GM18517 (cell line): ENCODE measurements around the gene CERS6.
"Not testable (repeated sequence)": the region's sequence is repeated elsewhere in the genome, so short reads cannot be mapped to it uniquely, and the experiment has no call there.

Experiments used
- ATAC-seq: cut with Tn5 transposase; IDR thresholded peaks from one replicate; pipeline ENCODE4 v1.9.1; 2021; ENCODE audit warnings: mild to moderate bottlenecking, moderate library complexity; ENCODE audit not compliant: unreplicated experiment

Gene CERS6

GRCh38 chr2:168791140-168791539 lies 335.1 kb downstream of the CERS6 start:
- ATAC-seq = not testable (repeated sequence)

DNA sequence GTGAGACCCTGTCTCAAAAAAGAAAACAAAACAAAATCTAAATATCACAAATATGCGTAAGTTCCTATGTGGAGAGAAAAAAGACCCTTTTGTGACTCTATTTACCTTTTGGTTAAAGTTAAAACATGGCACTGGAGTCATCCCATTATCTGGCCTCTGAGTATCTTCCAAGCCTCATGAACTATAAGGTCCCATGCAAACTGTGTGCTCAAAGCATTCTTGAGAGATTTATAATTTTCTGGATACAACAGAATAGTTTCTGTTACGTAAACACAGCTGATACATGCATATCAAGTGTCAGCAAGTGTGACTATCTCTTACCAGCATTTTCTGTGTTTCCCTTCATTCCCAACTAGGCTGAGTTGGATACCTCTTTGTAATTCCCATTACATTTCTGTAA lies 337.5 kb downstream of the CERS6 start:
- no peak for ATAC-seq

GRCh38 chr2:168794968-168795367 lies 338.9 kb downstream of the CERS6 start:
- ATAC-seq = no peak

DNA sequence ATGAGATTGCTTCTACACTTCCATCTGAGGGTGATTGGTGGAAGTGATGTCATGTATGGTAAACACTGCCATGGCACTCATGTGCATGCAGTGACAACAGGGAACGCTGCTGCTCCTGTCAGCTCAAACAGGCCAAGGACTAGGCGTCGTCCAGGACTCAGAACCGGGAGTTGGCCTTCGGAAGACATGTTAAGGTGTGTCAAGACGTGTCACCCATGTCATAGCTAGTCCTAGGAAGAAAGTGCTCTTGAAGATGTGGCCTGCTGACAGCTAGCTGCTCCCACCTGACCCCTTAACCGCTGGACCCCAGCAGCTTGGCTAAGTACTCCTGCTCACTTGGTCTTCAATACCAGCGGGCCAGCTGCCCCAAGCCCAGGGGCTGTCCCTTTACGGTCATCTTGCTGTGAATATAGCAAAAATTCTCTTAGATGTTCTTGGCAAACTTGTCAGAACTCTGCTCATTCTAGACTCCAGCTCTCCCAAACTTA lies 340.1 kb downstream of the CERS6 start:
- ATAC-seq = no peak

DNA sequence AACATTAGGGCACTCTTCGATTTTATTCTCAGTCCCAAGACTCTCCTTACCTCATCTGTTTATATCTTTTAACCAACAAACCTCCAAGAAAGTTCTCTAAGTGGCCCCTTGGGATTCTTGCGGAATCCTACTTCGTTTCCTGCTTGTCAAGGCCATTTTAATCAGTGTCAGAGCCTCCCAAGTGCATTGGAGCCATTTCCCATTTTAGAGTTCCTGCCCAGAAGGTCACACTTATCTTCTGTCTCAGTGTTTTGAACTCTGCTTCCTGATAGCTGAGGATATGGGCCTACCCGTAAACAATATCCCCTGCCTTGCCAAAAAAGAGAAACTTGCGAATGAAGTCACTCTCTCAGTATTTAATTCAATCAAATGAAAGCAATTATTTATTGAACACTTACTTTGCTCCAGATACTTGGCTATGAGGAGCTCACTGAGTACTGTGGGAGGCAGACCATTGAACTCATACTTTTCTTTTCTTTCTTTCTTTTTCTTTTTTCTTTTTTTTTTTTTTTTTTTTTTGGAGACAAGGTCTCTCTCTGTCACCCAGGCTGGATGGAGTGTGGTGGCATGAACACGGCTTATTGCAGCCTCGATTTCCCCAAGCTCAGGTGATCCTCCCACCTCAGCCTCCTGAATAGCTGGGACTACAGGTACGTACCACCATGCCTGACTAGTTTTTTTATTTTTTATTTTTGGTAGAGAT lies 340.7 kb downstream of the CERS6 start:
- no peak for ATAC-seq

- ATAC-seq = no peak
Observed at GRCh38 chr2:168797286-168797655, 341.2 kb downstream of the CERS6 start.

GRCh38 chr2:168798076-168798887 lies 342.2 kb downstream of the CERS6 start:
- no peak for ATAC-seq

GRCh38 chr2:168798888-168799410 lies 342.9 kb downstream of the CERS6 start:
- no peak for ATAC-seq

- ATAC-seq = no peak
Observed at GRCh38 chr2:168801471-168801870, 345.4 kb downstream of the CERS6 start.

DNA sequence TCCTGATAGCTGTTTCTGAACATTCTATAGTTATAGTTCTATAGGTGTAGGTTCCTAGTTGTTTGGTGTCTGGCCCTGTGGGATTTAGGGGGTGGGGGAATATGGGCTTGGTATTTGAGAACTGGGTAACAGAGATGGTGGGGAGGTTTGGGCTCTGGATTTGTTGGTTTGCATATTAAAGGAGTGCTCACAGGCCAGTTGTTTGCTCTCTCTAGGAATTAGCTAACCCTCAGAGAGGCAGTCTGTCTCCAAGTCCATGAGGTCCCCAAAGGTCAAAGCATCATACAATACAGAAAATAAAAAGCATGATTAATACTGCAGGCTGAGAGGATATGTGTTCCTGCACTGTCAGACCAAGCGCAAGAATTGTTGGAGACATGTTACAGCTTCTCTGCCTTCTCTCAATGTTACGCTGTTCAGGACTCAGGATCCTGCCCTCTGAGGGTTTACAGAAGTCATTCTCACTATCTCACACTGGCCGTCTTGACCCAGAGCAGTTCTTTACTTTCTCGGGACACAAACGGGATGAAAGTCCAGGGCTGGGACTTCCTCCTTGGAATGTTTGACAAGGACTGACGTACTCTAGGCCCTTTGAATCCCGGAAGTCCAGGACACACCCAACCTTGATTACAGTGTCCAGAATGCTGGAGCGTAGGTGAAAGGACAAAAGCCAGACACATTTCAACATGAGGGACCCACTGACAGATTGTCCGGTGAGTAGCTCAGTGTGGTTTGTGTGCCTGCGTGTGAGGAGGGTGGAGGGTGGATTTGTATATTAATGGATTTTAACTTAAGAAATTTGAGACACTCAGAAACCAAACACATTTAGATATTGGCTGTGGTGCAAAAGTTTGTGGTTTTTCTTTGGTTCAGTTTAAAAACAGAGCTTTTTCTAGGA lies 346.1 kb downstream of the CERS6 start, which contains the start of gene NOSTRIN:
Gene NOSTRIN, plus strand, starts transcription at position 677 of the 898 bp plus-strand sequence. Its CDS starts 10 bp downstream, at position 687.
- no peak for ATAC-seq

- no peak for ATAC-seq
Observed at GRCh38 chr2:168802859-168803725, 347.0 kb downstream of the CERS6 start.

DNA sequence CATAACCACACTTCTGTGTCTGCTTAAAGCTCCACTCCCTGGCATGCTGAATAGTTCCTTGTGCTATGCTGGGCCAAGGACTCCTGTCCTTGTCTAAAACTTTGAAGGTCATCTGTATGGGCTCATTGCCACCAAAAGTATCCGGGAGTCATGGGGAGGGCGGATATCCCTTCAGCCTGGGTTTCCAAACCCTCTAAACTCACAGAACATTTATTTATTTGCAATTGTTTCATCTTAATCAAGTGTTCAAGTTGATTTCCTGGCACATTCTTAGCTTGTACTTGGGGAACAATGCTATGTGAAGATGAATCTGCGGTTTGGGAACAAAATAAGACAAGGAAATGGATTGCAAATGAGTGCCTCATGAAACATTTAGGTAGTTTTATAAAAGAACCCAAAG lies 348.1 kb downstream of the CERS6 start:
- ATAC-seq = no peak

- no peak for ATAC-seq
Observed at GRCh38 chr2:168805615-168806014, 349.5 kb downstream of the CERS6 start.

DNA sequence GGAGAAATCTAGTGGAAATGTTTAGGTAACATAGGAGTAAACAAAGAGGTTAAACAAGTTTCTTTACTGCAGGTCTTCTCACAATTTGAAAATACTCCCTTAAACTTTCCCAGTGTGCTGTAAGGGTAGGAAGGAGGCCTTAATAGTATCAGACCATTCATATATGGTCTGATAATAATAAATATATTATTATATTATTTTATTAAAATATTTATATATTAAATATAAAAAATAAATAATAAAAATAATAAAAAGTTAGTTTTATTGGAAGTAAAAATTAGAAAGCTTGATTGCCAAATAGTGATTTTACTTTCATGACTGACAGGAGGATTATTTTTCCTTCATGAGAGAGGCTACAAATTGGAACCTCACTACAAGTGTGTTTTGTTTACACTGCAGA lies 353.5 kb downstream of the CERS6 start:
- no peak for ATAC-seq

GRCh38 chr2:168810235-168810634 lies 354.2 kb downstream of the CERS6 start:
- ATAC-seq = no peak

DNA sequence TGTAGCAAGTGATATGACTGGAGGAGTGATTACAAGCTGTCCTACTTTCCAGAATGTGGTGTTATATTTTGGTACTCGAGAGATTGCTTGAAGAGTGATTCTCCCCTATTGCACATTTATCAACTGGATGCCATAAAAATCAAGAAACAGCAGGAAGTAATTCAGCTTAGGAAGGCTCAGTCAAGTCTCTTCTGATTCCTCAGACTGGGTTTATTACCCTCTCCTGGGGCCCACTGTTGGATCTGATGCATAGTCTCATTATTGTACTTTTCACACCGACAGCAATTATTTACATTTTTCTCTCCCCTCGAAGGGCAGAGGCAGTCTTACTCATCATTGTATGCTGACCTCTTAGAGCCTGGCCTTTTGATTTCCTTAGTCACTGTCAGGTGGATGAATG lies 355.6 kb downstream of the CERS6 start:
- no peak for ATAC-seq

GRCh38 chr2:168814046-168814445 lies 358.0 kb downstream of the CERS6 start:
- no peak for ATAC-seq

- ATAC-seq = no peak
Observed at GRCh38 chr2:168814939-168815907, 359.2 kb downstream of the CERS6 start.

DNA sequence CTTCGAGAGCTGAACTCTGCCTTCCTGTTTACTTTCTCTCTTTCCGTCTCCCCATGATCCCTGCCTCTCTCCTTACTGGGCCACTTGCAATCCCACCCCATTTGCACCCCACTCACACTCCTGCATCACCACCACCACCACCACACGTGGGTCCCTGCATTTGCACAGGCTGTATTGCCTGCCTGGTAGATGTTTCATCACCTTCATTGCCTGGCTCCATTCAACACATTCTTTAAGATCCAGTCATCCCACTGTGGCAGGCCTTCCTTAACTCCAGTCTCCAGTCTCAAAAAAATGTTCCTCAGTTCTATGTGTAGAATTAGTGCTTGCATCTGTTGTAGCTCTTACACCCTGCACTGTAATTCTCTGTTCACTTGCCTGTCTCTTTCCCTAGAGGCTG lies 360.3 kb downstream of the CERS6 start:
- ATAC-seq = no peak
